Muscle of leg (tissue), 11 donors: ENCODE results near the gene RPP38. TPM values are rescaled to one million over a fixed set of nuclear protein-coding genes. Genes with fewer than 3 reads are reported as not detected.

Experiments used
- DNase-seq: peaks from one replicate; pipeline ENCODE4 v3.0.0; 2013
- H3K27ac ChIP-seq: one replicate; pipeline ENCODE4 v1.5.1; 2013; ENCODE audit warnings: mild to moderate bottlenecking, low read length, control low read depth
- H3K27me3 ChIP-seq: one replicate; pipeline ENCODE4 v1.6.1; 2013; ENCODE audit warnings: low read length; ENCODE audit not compliant: control insufficient read depth, insufficient read depth
- H3K36me3 ChIP-seq: one replicate; pipeline ENCODE4 v1.6.1; 2013; ENCODE audit warnings: low read length; ENCODE audit not compliant: control insufficient read depth, insufficient read depth
- H3K4me1 ChIP-seq: one replicate; pipeline ENCODE4 v1.6.1; 2013; ENCODE audit warnings: low read length; ENCODE audit not compliant: control insufficient read depth, insufficient read depth
- H3K4me3 ChIP-seq: one replicate; pipeline ENCODE4 v1.5.1; 2013; ENCODE audit warnings: low read length, control low read depth
- H3K9me3 ChIP-seq: replicated peaks from 2 replicates; pipeline ENCODE4 v1.6.1; 2013; ENCODE audit warnings: low read depth, low read length; ENCODE audit not compliant: control insufficient read depth
- WGBS: methylation state at CpG from one replicate; pipeline ENCODE4 v1.1.5; 2013; ENCODE audit warnings: missing lambda C conversion rate; ENCODE audit not compliant: insufficient coverage; 5-methylcytosine and 5-hydroxymethylcytosine counted together
- polyA plus RNA-seq, 8 donors: library from polyadenylated mRNA; unstranded; fragments of 120-200 nt; gene quantifications; one replicate each; pipeline versions ENCODE4 v1.2.1 to v1.2.3, GENCODE V29; 2013; ENCODE audit warnings: inconsistent platforms in 1 of 8, low replicate concordance in 1 of 8; ENCODE audit not compliant: insufficient read length in 8 of 8, insufficient read depth in 1 of 8
- total RNA-seq: library from RNA; stranded (reverse); fragments of 120-200 nt; gene quantifications from one replicate; pipeline ENCODE4 v1.2.4, GENCODE V29; 2013

The RPP38 gene
- total and polyA plus RNA-seq, 9 donors: 6.5 to 17.9 (median 13.6) TPM

DNA sequence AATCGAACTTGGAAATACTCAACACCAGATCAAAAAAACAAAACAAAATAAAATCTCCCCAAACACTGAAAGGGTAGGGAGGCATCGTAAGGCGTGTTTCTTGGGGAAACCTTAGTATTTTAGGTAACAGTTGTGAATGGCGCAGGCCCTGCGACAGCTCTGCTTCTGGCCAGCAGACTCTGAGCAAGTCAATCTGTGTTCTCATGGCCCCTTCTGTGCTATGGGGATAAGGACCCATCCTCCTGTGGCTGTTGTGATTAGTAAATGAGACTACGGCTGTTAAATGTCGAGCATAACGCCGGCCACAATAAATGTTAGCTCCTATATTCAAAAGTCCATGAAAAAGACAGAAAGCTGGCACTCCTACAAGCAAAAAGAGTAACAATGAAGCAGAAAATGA, 27.0 kb downstream of the RPP38 start:
- 100% methylated on average over 2 of the region's 9 CpGs for WGBS
- Histone ChIP-seq H3K27ac (no peak overlapping the region), H3K4me1 (no peaks in the 10 kb centered on the region), H3K9me3 (no peaks in the 10 kb centered on the region), H3K36me3 (peaks cover 26% of the 10 kb centered on the region), H3K4me3 (no peak overlapping the region), H3K27me3 (no peaks in the 10 kb centered on the region)
- DNase-seq: no peak

DNA sequence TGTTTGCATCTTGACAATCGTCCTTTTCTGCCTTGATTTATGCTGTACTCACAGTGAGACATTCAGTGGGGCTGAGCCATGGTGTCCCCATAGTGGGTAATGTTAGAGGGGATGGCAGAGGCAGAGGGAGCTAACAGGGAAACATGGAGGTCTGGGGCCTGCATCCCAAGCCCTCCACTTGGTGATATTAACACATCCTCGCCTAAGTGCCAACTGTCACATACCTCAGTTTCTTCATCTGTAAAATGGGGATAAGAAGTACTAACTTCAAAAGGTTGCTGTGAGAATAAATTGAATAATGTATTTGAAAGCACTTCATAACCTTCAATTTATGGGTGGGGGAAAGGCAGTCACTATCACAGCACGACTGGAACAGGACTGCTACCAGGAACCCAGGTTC, 27.8 kb downstream of the RPP38 start:
- Histone ChIP-seq H3K27ac (no peak overlapping the region), H3K27me3 (no peaks in the 10 kb centered on the region), H3K9me3 (no peaks in the 10 kb centered on the region), H3K36me3 (peaks cover 24% of the 10 kb centered on the region), H3K4me3 (no peak overlapping the region), H3K4me1 (no peaks in the 10 kb centered on the region)
- no CpG with 5 or more reads among the region's 3 CpGs for WGBS
- no peak for DNase-seq

DNA sequence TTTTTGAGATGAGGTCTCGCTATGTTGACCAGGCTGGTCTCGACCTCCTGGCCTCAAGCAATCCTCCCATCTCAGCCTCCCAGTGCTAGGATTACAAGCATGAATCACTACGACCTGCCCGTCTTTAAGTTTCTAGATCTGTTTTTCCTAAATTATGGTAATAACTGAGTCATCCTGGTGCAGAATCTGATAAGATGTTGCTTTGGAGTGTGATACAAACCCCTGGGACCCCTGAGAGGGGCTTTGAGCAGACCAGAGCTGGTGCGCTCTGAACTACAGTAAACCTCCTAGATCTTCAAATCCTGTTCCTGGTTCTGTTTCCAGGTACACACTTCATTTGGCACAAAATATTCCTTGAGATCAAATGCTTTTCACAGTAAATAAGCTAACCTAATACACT, 34.2 kb downstream of the RPP38 start:
- H3K4me1 ChIP-seq: no peaks in the 10 kb centered on the region
- no peak for DNase-seq
- no peak overlapping the region for H3K4me3 ChIP-seq
- 100% methylated on average over 1 of the region's 5 CpGs for WGBS
- H3K9me3 ChIP-seq: no peaks in the 10 kb centered on the region
- H3K27me3 ChIP-seq: no peaks in the 10 kb centered on the region
- H3K27ac ChIP-seq: no peak overlapping the region
- H3K36me3 ChIP-seq: peaks cover 52% of the 10 kb centered on the region

DNA sequence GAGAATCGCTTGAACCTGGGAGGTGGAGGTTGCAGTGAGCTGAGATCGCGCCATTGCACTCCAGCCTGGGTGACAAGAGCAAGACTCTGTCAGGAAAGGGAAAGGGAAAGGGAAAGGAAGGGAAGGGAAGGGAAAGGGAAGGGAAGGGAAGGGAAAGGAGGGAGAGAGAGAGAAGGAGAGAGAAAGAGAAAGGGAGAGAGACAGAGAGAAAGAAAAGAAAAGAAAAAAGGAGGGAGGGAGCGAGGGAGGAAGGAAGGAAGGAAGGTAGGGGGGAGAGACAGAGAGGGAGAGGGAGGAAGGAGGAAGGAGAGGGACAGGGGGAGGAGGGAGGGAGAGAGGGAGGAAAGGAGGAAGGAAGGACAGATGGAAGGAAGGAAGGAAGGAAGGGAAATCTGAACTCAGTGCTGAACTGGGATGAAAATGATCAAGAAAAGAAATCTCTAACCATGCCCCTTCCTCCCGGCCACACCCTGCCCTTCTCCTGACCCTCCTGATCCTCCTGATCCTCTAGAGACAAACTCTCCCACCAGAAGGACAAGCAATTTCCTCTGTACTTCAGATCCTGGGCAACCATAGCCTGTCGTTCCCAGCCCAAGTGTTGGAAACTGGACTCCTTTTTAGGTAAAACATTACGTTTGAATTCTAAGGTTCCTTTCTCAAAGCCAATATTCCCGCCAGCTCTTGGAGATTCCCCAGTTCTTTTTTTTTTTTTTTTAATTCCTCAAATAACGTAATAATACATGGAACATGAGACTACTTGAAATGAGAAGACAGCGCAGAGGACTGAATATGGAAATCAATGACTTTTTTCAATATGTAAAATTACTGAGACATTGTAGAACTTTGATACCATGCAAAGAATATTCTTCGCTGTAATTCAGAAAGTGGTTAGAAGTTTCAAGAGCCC, 39.2 kb downstream of the RPP38 start:
- H3K36me3 ChIP-seq: peaks cover 51% of the 10 kb centered on the region
- H3K4me1 ChIP-seq: no peaks in the 10 kb centered on the region
- no peaks in the 10 kb centered on the region for H3K9me3 ChIP-seq
- no peaks in the 10 kb centered on the region for H3K27me3 ChIP-seq
- DNase-seq: no peak
- H3K27ac ChIP-seq: no peak overlapping the region
- H3K4me3 ChIP-seq: no peak overlapping the region
- 77% methylated on average over 5 of the region's 11 CpGs for WGBS

DNA sequence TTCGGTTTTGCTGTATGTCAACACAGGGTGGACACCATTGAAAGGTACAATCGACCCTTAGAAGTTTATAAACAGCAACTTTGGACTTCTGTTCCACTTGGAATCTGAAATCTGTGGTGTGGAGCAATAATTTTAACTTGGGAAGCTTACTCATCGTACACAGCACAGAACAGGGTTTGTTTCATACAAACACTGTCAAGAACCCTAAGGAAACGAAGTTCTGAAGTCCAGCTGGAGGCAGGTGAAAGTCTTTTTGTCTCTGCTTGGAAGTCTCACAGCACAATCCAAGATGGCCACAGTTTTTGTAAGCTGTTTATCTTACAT, 39.8 kb downstream of the RPP38 start:
- no peak overlapping the region for H3K27ac ChIP-seq
- no peak overlapping the region for H3K4me3 ChIP-seq
- peaks cover 45% of the 10 kb centered on the region for H3K36me3 ChIP-seq
- no peaks in the 10 kb centered on the region for H3K4me1 ChIP-seq
- 86% methylated on average over 2 of the region's 4 CpGs for WGBS
- DNase-seq: no peak
- no peaks in the 10 kb centered on the region for H3K9me3 ChIP-seq
- no peaks in the 10 kb centered on the region for H3K27me3 ChIP-seq

DNA sequence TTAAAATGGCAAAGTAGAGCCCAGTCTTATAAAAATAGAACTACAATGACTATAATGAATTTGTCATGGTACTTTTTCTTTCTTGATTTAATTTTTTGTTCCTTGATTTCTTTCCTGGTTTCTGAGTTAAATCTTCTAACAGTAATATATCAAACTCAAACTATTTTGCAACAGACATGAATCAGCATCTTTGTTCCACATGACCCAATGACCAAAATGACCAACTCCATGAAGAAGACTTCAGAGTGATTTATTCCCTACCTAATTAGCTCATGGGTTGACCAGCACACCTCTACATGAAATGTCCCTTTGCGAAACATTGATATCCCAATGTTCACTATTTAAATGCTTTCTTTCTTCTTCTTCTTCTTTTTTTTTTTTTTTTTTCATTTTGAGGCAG, 40.5 kb downstream of the RPP38 start:
- peaks cover 38% of the 10 kb centered on the region for H3K36me3 ChIP-seq

DNA sequence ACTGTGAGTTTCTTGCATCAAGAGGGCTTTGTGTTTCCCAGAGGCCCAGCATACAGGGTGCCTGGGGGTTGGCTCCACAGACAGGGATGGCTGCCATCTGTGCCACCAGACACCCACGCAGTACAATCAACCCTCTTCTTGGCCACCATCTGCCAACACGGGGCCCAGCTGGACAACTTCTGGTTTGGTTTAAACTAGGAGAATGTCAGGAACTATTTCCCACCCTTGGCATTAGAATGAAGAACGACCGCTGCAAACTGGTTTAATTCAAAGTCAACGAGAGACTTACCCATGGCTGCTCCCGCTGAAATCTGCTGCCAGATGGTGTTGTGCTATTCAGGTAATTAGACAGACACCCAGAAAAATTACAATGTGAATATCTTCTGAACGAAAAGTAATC, 43.5 kb downstream of the RPP38 start:
- Histone ChIP-seq H3K9me3 (no peaks in the 10 kb centered on the region), H3K4me1 (no peaks in the 10 kb centered on the region), H3K27ac (no peak overlapping the region), H3K27me3 (no peaks in the 10 kb centered on the region), H3K36me3 (peaks cover 10% of the 10 kb centered on the region), H3K4me3 (no peak overlapping the region)
- WGBS: 83% methylated on average over 1 of the region's 7 CpGs
- no peak for DNase-seq

More for the DNA sequence above, 40.5 kb downstream of the RPP38 start:
- Histone ChIP-seq H3K27ac (no peak overlapping the region), H3K9me3 (no peaks in the 10 kb centered on the region), H3K4me1 (no peaks in the 10 kb centered on the region), H3K27me3 (no peaks in the 10 kb centered on the region), H3K4me3 (no peak overlapping the region)
- no peak for DNase-seq
- WGBS: no CpG with 5 or more reads among the region's 1 CpG

DNA sequence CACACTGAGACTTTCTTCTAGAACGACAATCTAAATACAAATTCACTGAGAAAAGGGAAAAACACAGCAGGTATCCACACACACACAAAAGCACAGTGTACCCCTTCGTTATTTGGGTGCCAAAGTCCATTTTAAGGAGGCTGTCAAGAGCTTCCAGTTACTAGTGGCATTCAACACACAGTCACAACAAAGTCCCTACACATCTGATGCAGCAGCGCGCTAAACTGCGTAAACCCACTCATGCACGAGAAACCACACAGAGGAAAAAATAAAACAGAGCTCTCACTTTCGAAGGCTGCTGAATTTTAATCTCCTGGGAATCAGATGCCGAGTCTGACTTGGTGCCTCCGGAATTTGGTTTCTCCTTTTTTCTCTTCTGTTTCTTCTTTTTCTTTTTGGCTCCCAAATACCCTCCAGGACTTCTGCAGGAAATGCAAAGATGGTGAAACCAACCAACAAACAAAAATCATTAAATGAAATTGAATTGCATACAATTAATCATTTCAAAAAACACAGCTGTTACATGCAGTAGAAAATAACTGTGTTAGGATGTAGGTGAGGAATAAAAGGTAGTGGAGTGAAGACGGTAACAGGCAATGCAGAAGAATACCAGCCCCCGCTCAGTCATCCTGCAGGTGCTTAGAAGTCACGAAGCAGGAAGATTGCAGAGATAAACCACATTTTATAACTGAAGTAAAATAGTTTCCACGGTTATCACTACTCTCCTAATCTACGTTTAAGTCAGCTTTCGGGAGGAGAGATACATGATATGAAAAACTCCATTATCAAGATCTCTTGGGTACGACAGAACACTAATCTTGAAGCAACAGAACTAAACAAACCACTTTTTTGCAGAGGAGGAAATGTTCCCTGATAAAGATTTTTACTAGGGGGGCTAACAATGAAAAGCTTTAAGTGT, 44.2 kb downstream of the RPP38 start:
- H3K36me3 ChIP-seq: peaks cover 10% of the 10 kb centered on the region
- no peak for DNase-seq

DNA sequence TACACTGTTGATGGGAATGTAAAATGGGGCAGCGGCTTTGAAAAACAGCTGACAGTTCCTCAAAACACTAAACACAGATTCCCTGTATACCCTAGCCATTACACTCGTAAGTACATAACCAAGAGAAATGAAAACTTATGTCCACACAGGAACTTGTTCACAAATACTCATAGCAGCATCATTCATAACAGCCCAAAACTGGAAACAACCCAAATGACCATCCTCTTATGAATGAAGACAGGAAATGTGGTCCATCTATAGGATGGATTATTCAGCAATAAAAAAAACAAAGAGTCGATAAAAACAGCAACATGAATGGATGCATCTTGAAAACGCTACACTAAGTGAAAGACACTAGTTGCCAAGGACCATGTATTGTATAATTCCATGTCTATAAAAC, 47.6 kb downstream of the RPP38 start:
- WGBS: no CpG with 5 or more reads among the region's 4 CpGs
- H3K9me3 ChIP-seq: no peaks in the 10 kb centered on the region
- H3K36me3 ChIP-seq: peaks cover 5% of the 10 kb centered on the region
- no peaks in the 10 kb centered on the region for H3K27me3 ChIP-seq
- no peaks in the 10 kb centered on the region for H3K4me1 ChIP-seq
- no peak overlapping the region for H3K4me3 ChIP-seq
- no peak for DNase-seq
- H3K27ac ChIP-seq: no peak overlapping the region

More for the DNA sequence above, 44.2 kb downstream of the RPP38 start:
- H3K27ac ChIP-seq: no peak overlapping the region
- H3K4me1 ChIP-seq: no peaks in the 10 kb centered on the region
- no peaks in the 10 kb centered on the region for H3K27me3 ChIP-seq
- H3K4me3 ChIP-seq: no peak overlapping the region
- 58% methylated on average over 7 of the region's 16 CpGs for WGBS
- H3K9me3 ChIP-seq: no peaks in the 10 kb centered on the region

DNA sequence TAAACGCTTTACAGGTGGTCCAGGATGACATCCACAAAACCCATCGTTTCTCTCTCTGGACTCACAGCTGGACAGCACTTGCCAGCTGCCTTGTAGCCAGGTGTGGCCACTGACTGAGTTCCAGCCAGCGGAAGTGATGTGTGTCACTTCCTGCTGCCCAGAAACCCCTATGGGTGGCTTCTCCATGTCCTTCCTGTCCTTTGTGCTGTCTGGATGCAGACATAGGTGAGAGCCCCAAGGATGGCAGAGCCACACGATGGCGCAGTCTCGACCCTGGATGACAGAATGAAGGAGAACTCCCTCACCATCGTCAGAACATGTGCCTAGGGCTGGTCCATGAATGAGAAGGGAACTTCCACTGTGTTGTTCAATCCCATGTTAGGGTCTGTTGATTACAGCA, 49.2 kb downstream of the RPP38 start:
- no peak for DNase-seq
- 76% methylated on average over 3 of the region's 7 CpGs for WGBS
- Histone ChIP-seq H3K36me3 (no peaks in the 10 kb centered on the region), H3K27ac (no peak overlapping the region), H3K4me3 (no peak overlapping the region), H3K4me1 (no peaks in the 10 kb centered on the region), H3K9me3 (no peaks in the 10 kb centered on the region), H3K27me3 (no peaks in the 10 kb centered on the region)
